ENCODE results near the gene TAF7.
"Not testable (repeated sequence)": the region's sequence is repeated elsewhere in the genome, so short reads cannot be mapped to it uniquely, and the experiment has no call there.

Gene TAF7

DNA sequence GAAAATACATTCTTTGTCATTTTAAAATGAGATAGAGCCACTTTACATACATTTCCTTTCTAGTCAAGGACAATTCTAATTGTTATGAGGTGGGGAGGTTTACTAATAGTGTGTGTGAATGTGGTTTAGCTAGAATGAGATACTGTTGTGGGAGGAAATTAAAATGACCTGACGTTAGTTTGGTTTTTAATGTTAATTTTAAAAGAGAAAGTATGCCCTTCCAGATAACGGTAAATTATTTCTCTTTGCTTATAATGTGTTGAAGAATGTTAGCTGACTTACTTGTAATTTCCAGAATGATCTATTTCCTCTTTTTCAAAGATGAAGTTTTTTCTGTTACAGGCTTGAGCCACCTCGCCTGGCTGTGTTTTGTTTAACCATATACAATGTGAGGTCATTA lies 1.7 kb upstream of the TAF7 start:
- H3K4me2 ChIP-seq (ENCODE audit: low read length), result peak overlapping the region; percentile 66; the same call in 1 of the 2 replicates
- H3K9me3 ChIP-seq (ENCODE audit: control insufficient read depth, insufficient read depth, low read length), result peaks cover 37% of the 10 kb centered on the region
- H4K20me1 ChIP-seq (ENCODE audit: control insufficient read depth, insufficient read depth, low read depth, low read length), result no peaks in the 10 kb centered on the region
- H3F3A ChIP-seq (ENCODE audit: control insufficient read depth, insufficient read depth), result no peaks in the 10 kb centered on the region
- H3K4me3 ChIP-seq (ENCODE audit: low read length), result peak overlapping the region; percentile 11
- H3K4me1 ChIP-seq (ENCODE audit: control insufficient read depth, low read length), result peaks cover 39% of the 10 kb centered on the region
- TF ChIP-seq, protein P1, sequence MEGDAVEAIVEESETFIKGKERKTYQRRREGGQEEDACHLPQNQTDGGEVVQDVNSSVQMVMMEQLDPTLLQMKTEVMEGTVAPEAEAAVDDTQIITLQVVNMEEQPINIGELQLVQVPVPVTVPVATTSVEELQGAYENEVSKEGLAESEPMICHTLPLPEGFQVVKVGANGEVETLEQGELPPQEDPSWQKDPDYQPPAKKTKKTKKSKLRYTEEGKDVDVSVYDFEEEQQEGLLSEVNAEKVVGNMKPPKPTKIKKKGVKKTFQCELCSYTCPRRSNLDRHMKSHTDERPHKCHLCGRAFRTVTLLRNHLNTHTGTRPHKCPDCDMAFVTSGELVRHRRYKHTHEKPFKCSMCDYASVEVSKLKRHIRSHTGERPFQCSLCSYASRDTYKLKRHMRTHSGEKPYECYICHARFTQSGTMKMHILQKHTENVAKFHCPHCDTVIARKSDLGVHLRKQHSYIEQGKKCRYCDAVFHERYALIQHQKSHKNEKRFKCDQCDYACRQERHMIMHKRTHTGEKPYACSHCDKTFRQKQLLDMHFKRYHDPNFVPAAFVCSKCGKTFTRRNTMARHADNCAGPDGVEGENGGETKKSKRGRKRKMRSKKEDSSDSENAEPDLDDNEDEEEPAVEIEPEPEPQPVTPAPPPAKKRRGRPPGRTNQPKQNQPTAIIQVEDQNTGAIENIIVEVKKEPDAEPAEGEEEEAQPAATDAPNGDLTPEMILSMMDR (IDR thresholded peaks at IDR 0.05; ENCODE audit: low read depth, low read length, poor library complexity, severe bottlenecking), result no peak
- TF ChIP-seq EZH2phosphoT487 (IDR thresholded peaks at IDR 0.05; ENCODE audit: borderline replicate concordance, low read length), result no peak
- peaks cover 28% of the 10 kb centered on the region for H3K36me3 ChIP-seq (ENCODE audit: control insufficient read depth, low read length)
- no peaks in the 10 kb centered on the region for H3K27me3 ChIP-seq (ENCODE audit: control insufficient read depth, low read length)
- no peak overlapping the region for H3K27ac ChIP-seq (ENCODE audit: low read depth, low read length)
- peaks cover 32% of the 10 kb centered on the region for H3K79me2 ChIP-seq (ENCODE audit: control insufficient read depth, low read length)
- no peaks in the 10 kb centered on the region for H3K9me2 ChIP-seq (replicated peaks; ENCODE audit: control insufficient read depth, low read length)

DNA sequence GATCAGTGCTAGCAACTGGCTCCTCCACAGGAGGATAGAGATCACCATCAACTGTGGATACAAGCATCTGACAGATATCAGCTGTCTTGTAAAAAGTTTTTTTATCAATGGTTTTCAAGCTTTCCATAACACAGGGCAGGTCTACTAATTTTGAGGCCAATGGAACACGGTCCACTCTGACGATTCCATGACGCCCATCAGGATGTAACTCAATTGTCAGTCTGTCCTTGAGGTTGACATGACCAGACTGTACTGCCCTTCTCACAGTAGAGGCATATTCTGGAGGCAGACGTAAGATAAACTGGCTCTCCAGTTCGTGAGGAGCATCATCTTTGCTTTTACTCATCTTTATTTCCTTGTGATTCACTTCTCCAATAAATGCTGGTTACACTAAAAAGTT lies 885 bp downstream of the TAF7 start:
- Histone ChIP-seq H3K4me1 (ENCODE audit: control insufficient read depth, low read length) (peaks cover 26% of the 10 kb centered on the region), H3K36me3 (ENCODE audit: control insufficient read depth, low read length) (peaks cover 53% of the 10 kb centered on the region), H4K20me1 (ENCODE audit: control insufficient read depth, insufficient read depth, low read depth, low read length) (no peaks in the 10 kb centered on the region), H3K79me2 (ENCODE audit: control insufficient read depth, low read length) (peaks cover 58% of the 10 kb centered on the region), H3K27ac (ENCODE audit: low read depth, low read length) (peak overlapping the region; percentile 79), H3K9me3 (ENCODE audit: control insufficient read depth, insufficient read depth, low read length) (peaks cover 46% of the 10 kb centered on the region), H3K4me3 (ENCODE audit: low read length) (peak overlapping the region; percentile 82), H3K9me2 (replicated peaks; ENCODE audit: control insufficient read depth, low read length) (no peaks in the 10 kb centered on the region), H3K4me2 (ENCODE audit: low read length) (peak overlapping the region; percentile 66), H3K27me3 (ENCODE audit: control insufficient read depth, low read length) (no peaks in the 10 kb centered on the region), H3F3A (ENCODE audit: control insufficient read depth, insufficient read depth) (no peaks in the 10 kb centered on the region)
- TF ChIP-seq EZH2phosphoT487 (IDR thresholded peaks at IDR 0.05; ENCODE audit: borderline replicate concordance, low read length), result no peak
- TF ChIP-seq, protein P1 (IDR thresholded peaks at IDR 0.05; ENCODE audit: low read depth, low read length, poor library complexity, severe bottlenecking), result no peak

GRCh38 chr5:141319202-141319601 lies 1.4 kb downstream of the TAF7 start:
- Histone ChIP-seq H3K9me2 (replicated peaks; ENCODE audit: control insufficient read depth, low read length) (no peaks in the 10 kb centered on the region), H3F3A (ENCODE audit: control insufficient read depth, insufficient read depth) (no peaks in the 10 kb centered on the region), H3K4me2 (ENCODE audit: low read length) (peak overlapping the region; percentile 66), H3K27me3 (ENCODE audit: control insufficient read depth, low read length) (no peaks in the 10 kb centered on the region), H3K4me1 (ENCODE audit: control insufficient read depth, low read length) (peaks cover 28% of the 10 kb centered on the region), H3K79me2 (ENCODE audit: control insufficient read depth, low read length) (peaks cover 63% of the 10 kb centered on the region), H3K36me3 (ENCODE audit: control insufficient read depth, low read length) (peaks cover 58% of the 10 kb centered on the region), H3K4me3 (ENCODE audit: low read length) (peak overlapping the region; percentile 82), H3K27ac (ENCODE audit: low read depth, low read length) (no peak overlapping the region), H3K9me3 (ENCODE audit: control insufficient read depth, insufficient read depth, low read length) (peaks cover 50% of the 10 kb centered on the region), H4K20me1 (ENCODE audit: control insufficient read depth, insufficient read depth, low read depth, low read length) (no peaks in the 10 kb centered on the region)
- TF ChIP-seq EZH2phosphoT487 (IDR thresholded peaks at IDR 0.05; ENCODE audit: borderline replicate concordance, low read length), result no peak
- TF ChIP-seq, protein P1 (IDR thresholded peaks at IDR 0.05; ENCODE audit: low read depth, low read length, poor library complexity, severe bottlenecking), result no peak

- Histone ChIP-seq H3K9me3 (ENCODE audit: control insufficient read depth, insufficient read depth, low read length) (peaks cover 51% of the 10 kb centered on the region), H3K4me1 (ENCODE audit: control insufficient read depth, low read length) (peaks cover 27% of the 10 kb centered on the region), H3K36me3 (ENCODE audit: control insufficient read depth, low read length) (peaks cover 72% of the 10 kb centered on the region), H3K79me2 (ENCODE audit: control insufficient read depth, low read length) (peaks cover 83% of the 10 kb centered on the region)
- H3K27me3 ChIP-seq (ENCODE audit: control insufficient read depth, low read length); H3K27ac ChIP-seq (ENCODE audit: low read depth, low read length); H3K4me3 ChIP-seq (ENCODE audit: low read length); H4K20me1 ChIP-seq (ENCODE audit: control insufficient read depth, insufficient read depth, low read depth, low read length); H3F3A ChIP-seq (ENCODE audit: control insufficient read depth, insufficient read depth); H3K9me2 ChIP-seq (replicated peaks; ENCODE audit: control insufficient read depth, low read length); H3K4me2 ChIP-seq (ENCODE audit: low read length): not testable (repeated sequence)
Measured at GRCh38 chr5:141316963-141317362, 3.6 kb downstream of the TAF7 start.

Measured in DOHH2 (cell line).